Suprapubic skin (tissue), 3 donors: ENCODE data around the gene FHL2.

Experiments
- EP300 ChIP-seq: sonication (generic); formaldehyde crosslinking; IDR thresholded peaks from one replicate; pipeline ENCODE4 v1.6.1; 2017; ENCODE audit warnings: antibody characterized with exemption
- POLR2A ChIP-seq, 2 donors: fragments of 450-650 bp; IDR thresholded peaks; one replicate each; pipeline ENCODE4 v1.6.1; 2017; ENCODE audit warnings: antibody characterized with exemption in 2 of 2, mild to moderate bottlenecking in 2 of 2, moderate library complexity in 2 of 2
- TF ChIP-seq, protein P1 (sequence below), 2 donors: fragments of 200-600 bp in 1 of 2; fragments of 450-650 bp in 1 of 2; sonication (generic) in 1 of 2; IDR thresholded peaks; one replicate each; pipeline ENCODE4 v1.5.1; 2016 to 2019; ENCODE audit warnings: antibody characterized with exemption in 2 of 2, mild to moderate bottlenecking in 1 of 2, moderate library complexity in 1 of 2

DNA sequence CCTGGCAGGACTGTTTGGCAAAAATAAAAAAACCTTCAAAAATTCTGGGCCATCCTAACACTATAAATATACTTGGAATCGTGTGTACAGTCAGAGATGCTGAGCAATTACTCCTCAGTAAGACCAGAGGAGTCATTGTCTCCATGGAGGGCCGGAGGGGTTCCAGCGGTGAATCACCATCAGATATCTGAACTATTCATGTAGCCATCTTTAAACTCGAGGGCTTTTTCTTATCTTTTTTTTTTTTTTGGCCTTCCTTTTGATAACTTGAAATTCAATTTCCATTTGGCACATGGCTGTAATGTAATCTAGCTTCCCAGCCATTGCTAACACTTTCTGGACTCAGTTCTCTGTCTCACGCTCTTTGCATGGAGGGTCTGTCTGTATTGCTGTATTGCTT, 7.4 kb upstream of the FHL2 start:
- TF ChIP-seq, protein P1, sequence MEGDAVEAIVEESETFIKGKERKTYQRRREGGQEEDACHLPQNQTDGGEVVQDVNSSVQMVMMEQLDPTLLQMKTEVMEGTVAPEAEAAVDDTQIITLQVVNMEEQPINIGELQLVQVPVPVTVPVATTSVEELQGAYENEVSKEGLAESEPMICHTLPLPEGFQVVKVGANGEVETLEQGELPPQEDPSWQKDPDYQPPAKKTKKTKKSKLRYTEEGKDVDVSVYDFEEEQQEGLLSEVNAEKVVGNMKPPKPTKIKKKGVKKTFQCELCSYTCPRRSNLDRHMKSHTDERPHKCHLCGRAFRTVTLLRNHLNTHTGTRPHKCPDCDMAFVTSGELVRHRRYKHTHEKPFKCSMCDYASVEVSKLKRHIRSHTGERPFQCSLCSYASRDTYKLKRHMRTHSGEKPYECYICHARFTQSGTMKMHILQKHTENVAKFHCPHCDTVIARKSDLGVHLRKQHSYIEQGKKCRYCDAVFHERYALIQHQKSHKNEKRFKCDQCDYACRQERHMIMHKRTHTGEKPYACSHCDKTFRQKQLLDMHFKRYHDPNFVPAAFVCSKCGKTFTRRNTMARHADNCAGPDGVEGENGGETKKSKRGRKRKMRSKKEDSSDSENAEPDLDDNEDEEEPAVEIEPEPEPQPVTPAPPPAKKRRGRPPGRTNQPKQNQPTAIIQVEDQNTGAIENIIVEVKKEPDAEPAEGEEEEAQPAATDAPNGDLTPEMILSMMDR (IDR thresholded peaks at IDR 0.05) = no peak
- TF ChIP-seq POLR2A (IDR thresholded peaks at IDR 0.05) (no peak), EP300 (no peak)
